NCI-H2107 treated with DMSO at 0.1 percent for 48 hours (cell line): ENCODE results near the gene SOST.

Source experiments
- DNase-seq: peaks from one replicate; lab custom pipeline; 2025; ENCODE audit not compliant: unreplicated experiment; lab: John Stamatoyannopoulos, UW

Gene SOST

DNA sequence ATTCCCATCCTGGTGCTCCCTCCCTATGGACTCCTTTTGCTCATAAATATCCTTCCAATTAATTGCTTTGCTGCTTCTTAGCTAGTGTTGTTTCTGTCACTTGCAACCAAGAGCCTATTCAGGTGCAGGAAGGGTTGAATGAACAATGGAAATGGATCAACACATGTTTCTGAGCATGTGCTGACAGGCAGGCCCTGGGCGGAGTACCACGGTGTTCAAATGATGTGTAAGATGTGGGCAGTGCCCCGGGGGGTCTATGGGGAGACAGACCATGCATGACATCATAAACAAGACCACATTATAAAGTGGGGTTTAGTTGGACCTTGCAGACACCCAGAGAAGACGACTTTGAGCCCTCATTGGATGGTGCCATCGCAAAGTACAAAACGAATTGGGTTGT lies 48.5 kb downstream of the SOST start:
- no peak for DNase-seq

DNA sequence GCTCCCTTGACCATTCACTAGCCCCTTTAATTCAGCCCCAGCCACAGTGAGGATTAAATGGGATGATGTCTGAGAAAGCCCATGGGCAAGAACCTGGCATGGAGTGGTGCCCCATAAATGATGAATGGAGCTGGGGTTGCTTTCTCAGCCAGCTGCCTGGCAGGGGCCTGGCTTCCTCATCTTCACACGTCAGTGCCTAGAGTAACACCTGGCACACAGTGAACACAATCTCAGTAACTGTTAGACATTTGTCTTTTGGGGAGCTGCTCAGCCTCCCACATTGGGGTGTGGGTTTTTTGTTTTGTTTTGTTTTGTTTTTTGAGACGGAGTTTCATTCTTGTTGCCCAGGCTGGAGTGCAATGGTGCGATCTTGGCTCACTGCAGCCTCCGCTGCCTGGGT lies 49.4 kb downstream of the SOST start:
- no peak for DNase-seq

DNA sequence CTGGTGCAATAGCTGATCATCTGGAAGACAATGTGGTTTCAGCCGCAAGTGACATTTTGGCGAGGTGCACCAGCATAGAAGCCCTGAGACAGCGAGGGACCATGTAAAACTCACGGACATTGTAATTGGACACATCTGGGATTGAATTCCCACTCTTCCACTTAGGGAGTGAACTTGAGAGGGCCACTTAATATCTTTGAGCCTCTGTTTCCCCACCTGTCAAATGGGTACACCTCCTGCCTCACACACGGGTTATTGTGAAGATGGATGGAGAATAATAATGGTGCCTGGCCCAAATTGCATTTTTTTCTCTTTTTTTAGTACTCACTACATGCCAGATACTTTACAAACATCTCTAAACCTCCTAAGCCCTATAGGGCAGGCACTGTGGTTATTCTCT lies 51.4 kb downstream of the SOST start:
- DNase-seq = no peak

DNA sequence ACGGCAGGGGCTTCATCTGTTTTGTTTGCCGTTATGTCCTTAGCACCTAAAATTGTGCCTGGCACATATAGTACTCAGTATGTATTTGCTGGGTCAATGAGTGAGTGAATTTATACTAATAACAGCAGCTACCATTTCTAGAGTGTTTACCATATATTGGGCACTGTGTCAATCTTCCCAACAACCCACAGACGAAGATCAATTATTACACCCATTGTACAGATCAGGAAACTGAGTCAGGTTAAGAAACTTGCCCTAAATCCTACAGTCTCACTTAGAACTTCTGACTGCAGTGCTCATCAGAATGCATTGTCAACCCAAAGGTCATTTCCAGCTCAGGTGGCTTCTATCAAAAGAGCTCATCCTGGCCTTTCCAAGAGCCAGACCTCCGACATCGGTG lies 52.4 kb downstream of the SOST start:
- DNase-seq = no peak
